Ishikawa (cell line): ENCODE measurements around the gene KCNT1.

ENCODE experiments used
- CEBPB ChIP-seq: IDR thresholded peaks from 2 replicates; pipeline ENCODE4 v1.6.1; 2012
- CREB1 ChIP-seq: IDR thresholded peaks from 2 replicates; pipeline ENCODE4 v1.6.1; 2012; ENCODE audit warnings: low read depth
- EGR1 ChIP-seq: IDR thresholded peaks from 2 replicates; pipeline ENCODE4 v1.6.1; 2012
- EP300 ChIP-seq: IDR thresholded peaks from 2 replicates; pipeline ENCODE4 v1.6.1; 2012; ENCODE audit warnings: borderline replicate concordance
- FOXM1 ChIP-seq: IDR thresholded peaks from 2 replicates; pipeline ENCODE4 v1.6.1; 2012; ENCODE audit warnings: low read depth, borderline replicate concordance
- NFIC ChIP-seq: IDR thresholded peaks from 2 replicates; pipeline ENCODE4 v1.6.1; 2012
- RAD21 ChIP-seq: IDR thresholded peaks from 2 replicates; pipeline ENCODE4 v1.6.1; 2012; ENCODE audit warnings: low read depth
- TAF1 ChIP-seq: IDR thresholded peaks from 2 replicates; pipeline ENCODE4 v1.6.1; 2012; ENCODE audit warnings: low read depth, mild to moderate bottlenecking
- TCF12 ChIP-seq: IDR thresholded peaks from 2 replicates; pipeline ENCODE4 v1.6.1; 2012; ENCODE audit warnings: low read depth
- TEAD4 ChIP-seq: IDR thresholded peaks from 2 replicates; pipeline ENCODE4 v1.6.1; 2012
- YY1 ChIP-seq: IDR thresholded peaks from 2 replicates; pipeline ENCODE4 v1.6.1; 2012; ENCODE audit warnings: low read depth
- ZBTB7A ChIP-seq: IDR thresholded peaks from 2 replicates; pipeline ENCODE4 v1.6.1; 2012; ENCODE audit warnings: low read depth
- TF ChIP-seq, protein P1 (sequence below): IDR thresholded peaks from 2 replicates; pipeline ENCODE4 v1.6.1; 2012; ENCODE audit warnings: low read depth, mild to moderate bottlenecking
- TF ChIP-seq, protein P2 (sequence below): IDR thresholded peaks from 2 replicates; pipeline ENCODE4 v1.6.1; 2012
- TF ChIP-seq, protein P3 (sequence below): IDR thresholded peaks from 2 replicates; pipeline ENCODE4 v1.6.1; 2012

Gene KCNT1

DNA sequence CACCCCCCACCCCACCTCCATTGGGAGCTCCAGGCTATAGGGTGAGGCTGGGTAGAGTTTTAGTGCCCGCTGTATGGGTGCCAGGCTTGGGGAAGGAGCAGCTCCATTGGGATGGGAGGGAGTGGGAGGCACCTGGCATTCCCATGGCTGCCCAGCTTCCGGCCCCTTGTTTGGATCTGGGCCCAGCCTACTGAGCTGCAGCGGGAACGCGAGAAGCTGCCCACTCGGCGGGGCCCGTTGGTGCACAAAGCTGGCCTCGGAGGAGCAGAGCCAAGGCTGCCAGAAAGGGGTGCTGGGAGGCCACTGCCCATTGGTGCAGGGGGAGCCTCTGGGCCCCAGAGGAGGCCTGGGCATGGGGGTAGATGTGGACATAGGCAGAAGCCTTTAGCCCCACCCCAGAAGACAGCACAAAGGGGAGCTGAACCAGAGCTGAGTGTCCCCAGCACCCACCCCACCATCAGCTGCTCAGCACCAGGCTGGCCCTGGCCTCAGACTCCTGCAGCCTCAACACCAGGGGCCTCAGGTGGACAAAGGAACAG is 34.5 kb upstream of the KCNT1 start:
- TF ChIP-seq, protein P1, sequence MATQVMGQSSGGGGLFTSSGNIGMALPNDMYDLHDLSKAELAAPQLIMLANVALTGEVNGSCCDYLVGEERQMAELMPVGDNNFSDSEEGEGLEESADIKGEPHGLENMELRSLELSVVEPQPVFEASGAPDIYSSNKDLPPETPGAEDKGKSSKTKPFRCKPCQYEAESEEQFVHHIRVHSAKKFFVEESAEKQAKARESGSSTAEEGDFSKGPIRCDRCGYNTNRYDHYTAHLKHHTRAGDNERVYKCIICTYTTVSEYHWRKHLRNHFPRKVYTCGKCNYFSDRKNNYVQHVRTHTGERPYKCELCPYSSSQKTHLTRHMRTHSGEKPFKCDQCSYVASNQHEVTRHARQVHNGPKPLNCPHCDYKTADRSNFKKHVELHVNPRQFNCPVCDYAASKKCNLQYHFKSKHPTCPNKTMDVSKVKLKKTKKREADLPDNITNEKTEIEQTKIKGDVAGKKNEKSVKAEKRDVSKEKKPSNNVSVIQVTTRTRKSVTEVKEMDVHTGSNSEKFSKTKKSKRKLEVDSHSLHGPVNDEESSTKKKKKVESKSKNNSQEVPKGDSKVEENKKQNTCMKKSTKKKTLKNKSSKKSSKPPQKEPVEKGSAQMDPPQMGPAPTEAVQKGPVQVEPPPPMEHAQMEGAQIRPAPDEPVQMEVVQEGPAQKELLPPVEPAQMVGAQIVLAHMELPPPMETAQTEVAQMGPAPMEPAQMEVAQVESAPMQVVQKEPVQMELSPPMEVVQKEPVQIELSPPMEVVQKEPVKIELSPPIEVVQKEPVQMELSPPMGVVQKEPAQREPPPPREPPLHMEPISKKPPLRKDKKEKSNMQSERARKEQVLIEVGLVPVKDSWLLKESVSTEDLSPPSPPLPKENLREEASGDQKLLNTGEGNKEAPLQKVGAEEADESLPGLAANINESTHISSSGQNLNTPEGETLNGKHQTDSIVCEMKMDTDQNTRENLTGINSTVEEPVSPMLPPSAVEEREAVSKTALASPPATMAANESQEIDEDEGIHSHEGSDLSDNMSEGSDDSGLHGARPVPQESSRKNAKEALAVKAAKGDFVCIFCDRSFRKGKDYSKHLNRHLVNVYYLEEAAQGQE, result no peak
- TF ChIP-seq, protein P2, sequence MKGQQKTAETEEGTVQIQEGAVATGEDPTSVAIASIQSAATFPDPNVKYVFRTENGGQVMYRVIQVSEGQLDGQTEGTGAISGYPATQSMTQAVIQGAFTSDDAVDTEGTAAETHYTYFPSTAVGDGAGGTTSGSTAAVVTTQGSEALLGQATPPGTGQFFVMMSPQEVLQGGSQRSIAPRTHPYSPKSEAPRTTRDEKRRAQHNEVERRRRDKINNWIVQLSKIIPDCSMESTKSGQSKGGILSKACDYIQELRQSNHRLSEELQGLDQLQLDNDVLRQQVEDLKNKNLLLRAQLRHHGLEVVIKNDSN, result no peak
- TF ChIP-seq ZBTB7A, result no peak
- no peak for TF ChIP-seq CEBPB
- TF ChIP-seq EP300, result no peak
- TF ChIP-seq NFIC, result no peak
- no peak for TF ChIP-seq FOXM1
- TF ChIP-seq YY1, result no peak
- TF ChIP-seq TCF12, result no peak
- TF ChIP-seq RAD21, result no peak
- no peak for TF ChIP-seq TAF1
- TF ChIP-seq, protein P3, sequence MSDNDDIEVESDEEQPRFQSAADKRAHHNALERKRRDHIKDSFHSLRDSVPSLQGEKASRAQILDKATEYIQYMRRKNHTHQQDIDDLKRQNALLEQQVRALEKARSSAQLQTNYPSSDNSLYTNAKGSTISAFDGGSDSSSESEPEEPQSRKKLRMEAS, result no peak
- TF ChIP-seq TEAD4, result no peak
- no peak for TF ChIP-seq EGR1

DNA sequence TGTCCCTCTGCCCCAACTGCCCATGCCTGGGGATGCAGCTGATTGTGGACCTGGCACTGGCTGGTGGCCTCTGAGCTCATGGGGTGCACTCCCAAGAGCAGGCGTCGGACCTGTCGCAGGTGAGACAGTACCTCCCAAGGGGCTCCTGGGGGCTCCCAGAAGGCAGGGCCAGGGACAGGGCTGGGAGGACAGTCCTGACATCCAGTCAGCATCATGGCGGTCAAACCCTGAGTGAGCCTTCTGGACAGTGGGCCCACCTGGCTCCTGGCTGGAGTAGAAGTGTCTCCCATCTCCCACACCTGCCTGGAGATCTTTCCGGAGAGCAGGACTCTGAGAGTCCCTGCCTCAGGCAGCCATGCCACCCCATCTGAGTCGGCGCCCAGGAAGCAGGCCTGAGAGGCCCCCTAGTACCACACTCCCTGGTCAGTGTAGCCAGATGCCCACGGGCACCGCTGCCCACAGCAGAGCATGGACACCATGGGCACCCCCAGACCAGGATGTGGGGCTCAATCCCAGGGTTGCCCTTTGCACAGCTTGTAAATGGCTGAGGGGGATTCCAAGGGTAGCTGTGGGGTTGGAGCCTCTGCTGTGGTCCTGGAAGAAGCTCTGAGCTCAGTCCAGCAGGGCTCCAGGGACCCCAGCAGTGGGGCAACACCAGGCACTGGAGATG is 32.2 kb upstream of the KCNT1 start:
- no peak for TF ChIP-seq CREB1
- TF ChIP-seq CEBPB, result no peak
- no peak for TF ChIP-seq EP300
- TF ChIP-seq, protein P2, result no peak
- TF ChIP-seq TCF12, result no peak
- TF ChIP-seq ZBTB7A, result no peak
- TF ChIP-seq EGR1, result no peak
- no peak for TF ChIP-seq YY1
- TF ChIP-seq FOXM1, result no peak
- TF ChIP-seq RAD21, result no peak
- TF ChIP-seq, protein P1, result no peak
- no peak for TF ChIP-seq NFIC
- no peak for TF ChIP-seq TAF1
- TF ChIP-seq, protein P3, result no peak

DNA sequence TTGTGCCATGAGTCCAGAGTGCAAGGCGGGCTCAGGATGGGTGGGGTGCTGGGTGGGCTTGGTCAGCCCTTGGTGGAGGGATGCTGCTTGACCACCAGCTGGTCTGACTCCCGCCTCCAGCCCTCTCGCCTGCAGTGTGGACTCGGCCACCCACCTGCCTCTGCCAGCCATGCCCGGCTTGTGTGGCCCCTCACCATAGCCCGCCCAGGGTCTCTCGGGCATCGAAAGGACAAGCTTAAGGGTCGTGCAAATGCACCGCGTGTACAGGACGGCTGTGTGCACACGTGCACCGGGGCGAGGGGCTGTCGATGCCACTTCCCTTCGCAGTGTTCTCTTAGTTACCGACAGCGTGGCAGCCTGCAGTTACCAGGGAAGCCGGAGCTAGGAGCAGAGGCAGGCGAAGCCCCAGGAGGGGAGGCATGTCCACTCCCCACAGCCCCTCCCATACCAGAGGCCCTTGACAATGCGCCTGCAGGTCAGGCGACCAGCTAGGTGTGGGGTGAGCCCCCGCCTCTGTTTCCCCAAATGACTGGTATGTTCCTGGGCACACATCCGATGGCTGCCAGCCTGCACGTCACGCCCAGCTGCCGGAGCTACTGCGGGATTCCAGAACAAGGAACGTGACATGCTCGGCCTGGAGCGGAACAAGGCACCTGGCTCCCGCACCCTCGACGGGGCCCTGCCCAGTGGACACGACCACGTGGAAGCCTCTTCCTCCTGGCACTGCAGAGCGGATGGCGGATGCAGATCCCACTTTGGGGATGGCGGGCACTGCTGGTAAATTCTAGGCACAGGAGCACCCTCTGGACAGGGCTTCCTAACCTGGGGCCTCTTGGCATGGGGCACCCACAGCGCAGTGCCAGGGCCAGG is 31.0 kb upstream of the KCNT1 start:
- TF ChIP-seq TCF12 (no peak), FOXM1 (no peak), EP300 (no peak), ZBTB7A (no peak), NFIC (no peak), YY1 (no peak), EGR1 (no peak), TAF1 (no peak), CREB1 (no peak), TEAD4 (no peak), CEBPB (no peak), RAD21 (no peak)
- TF ChIP-seq, protein P3, result no peak
- TF ChIP-seq, protein P1, result no peak
- TF ChIP-seq, protein P2, result no peak
